ENCODE data around the gene NUP58. TPM values are rescaled to one million over a fixed set of nuclear protein-coding genes. Genes with fewer than 3 reads are reported as not detected.
A peak's percentile ranks its signal among the peaks of the same experiment; 100 is the strongest.

NUP58 gene
- total and polyA plus RNA-seq, 9 of the 15 experiments (the other 6 are each of a cell fraction or from before 2014, with no cell fraction given), result 12.5 to 98.0 (median 42.6) TPM

DNA sequence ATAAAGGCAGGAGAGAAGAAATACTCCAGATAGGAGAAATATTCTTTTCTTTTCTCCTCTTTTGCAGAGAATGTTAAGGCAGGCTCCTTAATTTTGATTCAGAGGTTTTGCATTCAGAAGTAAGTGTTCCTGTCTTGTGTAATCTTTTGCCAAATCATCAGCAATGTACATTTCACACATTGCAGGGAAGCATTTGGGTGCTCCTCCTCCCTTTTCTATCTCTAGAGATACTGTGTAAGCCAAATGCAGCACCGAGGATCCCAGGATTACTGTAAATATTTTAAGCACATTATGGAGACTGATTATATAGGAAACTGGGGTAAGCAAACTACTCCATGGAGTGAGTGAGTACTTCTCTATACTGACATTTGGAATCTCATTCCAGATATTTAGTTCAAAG is 77.6 kb downstream of the NUP58 start:
- H3K4me3 ChIP-seq, result no peak overlapping the region
- ATAC-seq, result peak; percentile 21
- H3K4me2 ChIP-seq (ENCODE audit: insufficient read depth, low read length), result peak overlapping the region; percentile 57
- intact Hi-C loops (cut with micrococcal nuclease), result loop anchor here (10.0 kb wide), 2 partner anchors 74 to 144 kb away; partner anchors contain the start of gene NUP58
- POLR2A ChIA-PET, result no interaction called here
- no peaks in the 10 kb centered on the region for H3K27me3 ChIP-seq (ENCODE audit: control insufficient read depth in 2 of 2, insufficient read depth in 2 of 2, low read length in 2 of 2)
- H3K9me1 ChIP-seq (ENCODE audit: control insufficient read depth, insufficient read depth, low read length), result no peaks in the 10 kb centered on the region
- H3K4me1 ChIP-seq (replicated peaks in 1 of 2; ENCODE audit: control insufficient read depth in 2 of 2, insufficient read depth in 2 of 2, low read length in 2 of 2), result peaks cover 12 to 39% of the 10 kb centered on the region in 2 experiments; a peak in 4 of 5 replicates
- CTCF ChIA-PET (ENCODE audit: low intra/inter-chr PET ratio), result no interaction called here
- WGBS (ENCODE audit: insufficient coverage, low coverage, missing lambda C conversion rate), result 0% methylated on average over 1 of the region's 1 CpG
- FAIRE-seq, result no peak
- H3K9me3 ChIP-seq (replicated peaks; ENCODE audit: control insufficient read depth, insufficient read depth, low read depth, low read length), result no peaks in the 10 kb centered on the region; the same call in 1 of the 2 replicates
- peak overlapping the region; percentile 89 for H2AFZ ChIP-seq (ENCODE audit: low read depth, low read length)
- H4K20me1 ChIP-seq (replicated peaks; ENCODE audit: control insufficient read depth, insufficient read depth, low read length), result no peaks in the 10 kb centered on the region
- in situ Hi-C loops (cut with MboI), result no loop called here
- H3K27ac ChIP-seq (ENCODE audit: extremely low read depth, low read depth, low read length), result peak overlapping the region; percentile 97
- DNase-seq (ENCODE audit: extremely low read depth in 1 of 4, low spot score in 3 of 4), result peak in 2 of 4 experiments; percentile 17 to 33
- peak overlapping the region in 1 of 2 experiments; percentile 61; a peak in 2 of 4 replicates for H3K9ac ChIP-seq (ENCODE audit: insufficient read depth in 1 of 2, low read depth in 2 of 2, low read length in 2 of 2)
- TF ChIP-seq NFE2 (IDR thresholded peaks at IDR 0.05; ENCODE audit: low read depth) (peak; percentile 46), MAFK (IDR thresholded peaks at IDR 0.05; ENCODE audit: low read length) (0 out of 2 replicates have a peak, but pooled peaks have one; percentile 13), CEBPB (tag; IDR thresholded peaks at IDR 0.05) (peak; percentile 16; the same call in 1 of the 2 replicates), NRF1 (conservative IDR thresholded peaks at IDR 0.05 in 1 of 2, IDR thresholded peaks at IDR 0.05 in 1 of 2) (no peak)
- no peaks in the 10 kb centered on the region for H3K36me3 ChIP-seq (ENCODE audit: control insufficient read depth, insufficient read depth, low read length)
- no TSS peak for BruUV-seq (replicated peaks)
- H3K79me2 ChIP-seq (ENCODE audit: control insufficient read depth, insufficient read depth, low read length), result no peaks in the 10 kb centered on the region

GRCh38 chr13:25380082-25380481 is 78.7 kb downstream of the NUP58 start:
- no peaks in the 10 kb centered on the region for H3K36me3 ChIP-seq (ENCODE audit: control insufficient read depth, insufficient read depth, low read length)
- no peak overlapping the region for H3K4me3 ChIP-seq
- in situ Hi-C loops (cut with MboI), result no loop called here
- peak overlapping the region in 1 of 2 experiments; percentile 61; a peak in 2 of 4 replicates for H3K9ac ChIP-seq (ENCODE audit: insufficient read depth in 1 of 2, low read depth in 2 of 2, low read length in 2 of 2)
- no peaks in the 10 kb centered on the region for H3K79me2 ChIP-seq (ENCODE audit: control insufficient read depth, insufficient read depth, low read length)
- H3K27ac ChIP-seq (ENCODE audit: extremely low read depth, low read depth, low read length), result peak overlapping the region; percentile 97
- BruUV-seq (replicated peaks), result no TSS peak
- H3K4me2 ChIP-seq (ENCODE audit: insufficient read depth, low read length), result peak overlapping the region; percentile 57
- POLR2A ChIA-PET, result interaction anchor here (0.5 to 1.1 kb wide), 3 partner anchors 12 to 1629 kb away, joined by 3 to 8 read pairs (median 3); partner anchors contain the start of gene NUP58
- 2% methylated on average over 4 of the region's 4 CpGs for WGBS (ENCODE audit: insufficient coverage, low coverage, missing lambda C conversion rate)
- peak overlapping the region; percentile 89 for H2AFZ ChIP-seq (ENCODE audit: low read depth, low read length)
- H3K9me1 ChIP-seq (ENCODE audit: control insufficient read depth, insufficient read depth, low read length), result no peaks in the 10 kb centered on the region
- FAIRE-seq (peak; percentile 81), DNase-seq (ENCODE audit: extremely low read depth in 1 of 4, low spot score in 3 of 4) (peak; percentile 38 to 74 (median 49)), ATAC-seq (peak; percentile 82)
- no peaks in the 10 kb centered on the region for H4K20me1 ChIP-seq (replicated peaks; ENCODE audit: control insufficient read depth, insufficient read depth, low read length)
- intact Hi-C loops (cut with micrococcal nuclease), result no loop called here
- H3K27me3 ChIP-seq (ENCODE audit: control insufficient read depth in 2 of 2, insufficient read depth in 2 of 2, low read length in 2 of 2), result no peaks in the 10 kb centered on the region
- CTCF ChIA-PET (ENCODE audit: low intra/inter-chr PET ratio), result no interaction called here
- H3K4me1 ChIP-seq (replicated peaks in 1 of 2; ENCODE audit: control insufficient read depth in 2 of 2, insufficient read depth in 2 of 2, low read length in 2 of 2), result peaks cover 12 to 39% of the 10 kb centered on the region in 2 experiments; a peak in 4 of 5 replicates
- no peaks in the 10 kb centered on the region; the same call in 1 of the 2 replicates for H3K9me3 ChIP-seq (replicated peaks; ENCODE audit: control insufficient read depth, insufficient read depth, low read depth, low read length)
- TF ChIP-seq ID3 (CRISPR knock-in tag; IDR thresholded peaks at IDR 0.05), result no peak
- TF ChIP-seq ID3 (tag; IDR thresholded peaks at IDR 0.05), result peak; percentile 75; the same call in 1 of the 2 replicates
- 0 out of 2 replicates have a peak, but pooled peaks have one; percentile 23 for TF ChIP-seq NBN (IDR thresholded peaks at IDR 0.05; ENCODE audit: low read depth)
- peak; percentile 85 to 95 for TF ChIP-seq E2F6 (IDR thresholded peaks at IDR 0.05; ENCODE audit: borderline replicate concordance in 1 of 2, extremely low read depth in 1 of 2, insufficient read depth in 1 of 2, insufficient read length in 1 of 2, low read depth in 1 of 2, low read length in 1 of 2, poor library complexity in 1 of 2, severe bottlenecking in 1 of 2)
- peak; percentile 82 for TF ChIP-seq NFE2L1 (tag; IDR thresholded peaks at IDR 0.05; ENCODE audit: borderline replicate concordance, low read depth)
- no peak for TF ChIP-seq MTA3 (IDR thresholded peaks at IDR 0.05; ENCODE audit: borderline replicate concordance)
- peak in 1 of 2 experiments; percentile 50; a peak in 1 of 3 replicates for TF ChIP-seq CBX3 (IDR thresholded peaks at IDR 0.05; ENCODE audit: borderline replicate concordance in 1 of 2, low read length in 2 of 2)
- TF ChIP-seq, protein P1, sequence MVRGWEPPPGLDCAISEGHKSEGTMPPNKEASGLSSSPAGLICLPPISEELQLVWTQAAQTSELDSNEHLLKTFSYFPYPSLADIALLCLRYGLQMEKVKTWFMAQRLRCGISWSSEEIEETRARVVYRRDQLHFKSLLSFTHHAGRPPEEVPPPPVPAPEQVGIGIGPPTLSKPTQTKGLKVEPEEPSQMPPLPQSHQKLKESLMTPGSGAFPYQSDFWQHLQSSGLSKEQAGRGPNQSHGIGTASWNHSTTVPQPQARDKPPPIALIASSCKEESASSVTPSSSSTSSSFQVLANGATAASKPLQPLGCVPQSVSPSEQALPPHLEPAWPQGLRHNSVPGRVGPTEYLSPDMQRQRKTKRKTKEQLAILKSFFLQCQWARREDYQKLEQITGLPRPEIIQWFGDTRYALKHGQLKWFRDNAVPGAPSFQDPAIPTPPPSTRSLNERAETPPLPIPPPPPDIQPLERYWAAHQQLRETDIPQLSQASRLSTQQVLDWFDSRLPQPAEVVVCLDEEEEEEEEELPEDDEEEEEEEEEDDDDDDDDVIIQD (CRISPR knock-in tag; IDR thresholded peaks at IDR 0.05), result no peak
